ENCODE measurements around the gene IL1RAPL2. TPM values are rescaled to one million over a fixed set of nuclear protein-coding genes. Genes with fewer than 3 reads are reported as not detected.

Gene IL1RAPL2
- polyA plus RNA-seq, 3 donors = not detected

DNA sequence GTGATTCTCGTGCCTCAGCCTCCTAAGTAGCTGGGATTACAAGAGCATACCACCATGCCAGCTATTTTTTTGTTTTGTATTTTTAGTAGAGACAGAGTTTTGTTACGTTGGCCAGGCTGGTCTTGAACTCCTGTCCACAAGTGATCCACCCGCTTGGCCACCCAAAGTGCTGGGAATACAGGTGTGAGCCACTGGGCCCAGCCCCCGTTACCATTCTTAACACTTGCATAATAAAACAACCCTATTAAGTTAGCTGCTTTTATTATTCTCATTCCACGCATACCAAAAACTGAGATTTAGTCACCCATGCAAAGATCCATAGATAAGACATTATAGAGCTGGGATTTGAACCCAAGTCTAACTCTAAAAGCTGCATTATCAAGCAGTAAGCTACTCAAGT, 660.5 kb downstream of the IL1RAPL2 start:
- Histone ChIP-seq H3K4me2 (replicated peaks; ENCODE audit: extremely low read depth, low read length, poor library complexity, severe bottlenecking) (no peak overlapping the region), H4K20me1 (ENCODE audit: insufficient read depth, low read length) (no peaks in the 10 kb centered on the region), H2AFZ (ENCODE audit: insufficient read depth, low read depth, low read length, poor library complexity, severe bottlenecking) (no peak overlapping the region), H3K79me2 (ENCODE audit: insufficient read depth, low read length) (no peaks in the 10 kb centered on the region), H3K4me3 (replicated peaks in 1 of 3; ENCODE audit: low read depth in 2 of 3, low read length in 3 of 3) (no peak overlapping the region), H3K27ac (ENCODE audit: low read depth in 1 of 2, low read length in 2 of 2) (no peak overlapping the region), H3K27me3 (ENCODE audit: control insufficient read depth in 2 of 2, insufficient read depth in 2 of 2, low read length in 2 of 2) (no peaks in the 10 kb centered on the region), H3K9ac (ENCODE audit: insufficient read depth, low read length, poor library complexity, severe bottlenecking) (no peak overlapping the region), H3K4me1 (ENCODE audit: control insufficient read depth in 1 of 2, insufficient read depth in 2 of 2, low read length in 2 of 2) (no peaks in the 10 kb centered on the region), H3K9me3 (replicated peaks in 1 of 2; ENCODE audit: control insufficient read depth in 1 of 2, insufficient read depth in 1 of 2, low read length in 2 of 2) (no peaks in the 10 kb centered on the region), H3K36me3 (replicated peaks in 1 of 2; ENCODE audit: control insufficient read depth in 1 of 2, insufficient read depth in 2 of 2, low read length in 2 of 2) (no peaks in the 10 kb centered on the region)
- no CpG with 5 or more reads among the region's 5 CpGs for WGBS (ENCODE audit: insufficient coverage)
- no peaks in the 10 kb centered on the region for H3K4me1 Mint-ChIP-seq
- H3K36me3 Mint-ChIP-seq = no peaks in the 10 kb centered on the region
- H3K27ac Mint-ChIP-seq = no peak overlapping the region
- no peaks in the 10 kb centered on the region for H3K9me3 Mint-ChIP-seq
- intact Hi-C loops (cut with micrococcal nuclease) = no loop called here
- H3K4me3 Mint-ChIP-seq = no peak overlapping the region
- peaks cover 0 to 4% (median 0%) of the 10 kb centered on the region in 3 donors for H3K27me3 Mint-ChIP-seq (ENCODE audit: low read depth in 3 of 3)
- DNase-seq = no peak
- TF ChIP-seq, protein P1, sequence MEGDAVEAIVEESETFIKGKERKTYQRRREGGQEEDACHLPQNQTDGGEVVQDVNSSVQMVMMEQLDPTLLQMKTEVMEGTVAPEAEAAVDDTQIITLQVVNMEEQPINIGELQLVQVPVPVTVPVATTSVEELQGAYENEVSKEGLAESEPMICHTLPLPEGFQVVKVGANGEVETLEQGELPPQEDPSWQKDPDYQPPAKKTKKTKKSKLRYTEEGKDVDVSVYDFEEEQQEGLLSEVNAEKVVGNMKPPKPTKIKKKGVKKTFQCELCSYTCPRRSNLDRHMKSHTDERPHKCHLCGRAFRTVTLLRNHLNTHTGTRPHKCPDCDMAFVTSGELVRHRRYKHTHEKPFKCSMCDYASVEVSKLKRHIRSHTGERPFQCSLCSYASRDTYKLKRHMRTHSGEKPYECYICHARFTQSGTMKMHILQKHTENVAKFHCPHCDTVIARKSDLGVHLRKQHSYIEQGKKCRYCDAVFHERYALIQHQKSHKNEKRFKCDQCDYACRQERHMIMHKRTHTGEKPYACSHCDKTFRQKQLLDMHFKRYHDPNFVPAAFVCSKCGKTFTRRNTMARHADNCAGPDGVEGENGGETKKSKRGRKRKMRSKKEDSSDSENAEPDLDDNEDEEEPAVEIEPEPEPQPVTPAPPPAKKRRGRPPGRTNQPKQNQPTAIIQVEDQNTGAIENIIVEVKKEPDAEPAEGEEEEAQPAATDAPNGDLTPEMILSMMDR (IDR thresholded peaks at IDR 0.05) = no peak

DNA sequence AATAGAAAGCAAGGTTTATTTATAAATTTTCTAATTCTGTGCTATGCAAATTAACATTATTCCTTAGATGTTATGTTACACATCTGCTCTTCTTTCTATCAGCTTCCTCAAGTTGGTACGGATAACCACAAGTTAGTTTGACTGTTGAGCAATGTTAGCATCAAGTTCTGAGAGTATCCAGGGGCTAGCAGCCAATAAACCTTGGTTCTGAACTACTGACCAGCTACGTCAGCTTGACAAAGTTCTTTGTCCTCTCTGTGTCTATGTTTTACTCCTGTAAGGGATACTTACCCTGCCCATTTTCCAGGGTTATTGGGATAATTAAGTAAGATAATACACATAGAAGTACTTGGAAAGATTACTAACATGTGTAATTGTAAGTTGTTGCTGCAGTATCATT, 662.6 kb downstream of the IL1RAPL2 start:
- TF ChIP-seq, protein P1 (IDR thresholded peaks at IDR 0.05) = no peak
- no peak overlapping the region for H3K4me3 Mint-ChIP-seq
- no peaks in the 10 kb centered on the region for H3K79me2 ChIP-seq (ENCODE audit: insufficient read depth, low read length)
- no peaks in the 10 kb centered on the region for H3K4me1 Mint-ChIP-seq
- DNase-seq = no peak
- H4K20me1 ChIP-seq (ENCODE audit: insufficient read depth, low read length) = no peaks in the 10 kb centered on the region
- no CpG with 5 or more reads among the region's 2 CpGs for WGBS (ENCODE audit: insufficient coverage)
- no peak overlapping the region for H3K4me3 ChIP-seq (replicated peaks in 1 of 3; ENCODE audit: low read depth in 2 of 3, low read length in 3 of 3)
- H3K4me2 ChIP-seq (replicated peaks; ENCODE audit: extremely low read depth, low read length, poor library complexity, severe bottlenecking) = no peak overlapping the region
- no peaks in the 10 kb centered on the region for H3K4me1 ChIP-seq (ENCODE audit: control insufficient read depth in 1 of 2, insufficient read depth in 2 of 2, low read length in 2 of 2)
- H3K27ac ChIP-seq (ENCODE audit: low read depth in 1 of 2, low read length in 2 of 2) = no peak overlapping the region
- H3K36me3 ChIP-seq (replicated peaks in 1 of 2; ENCODE audit: control insufficient read depth in 1 of 2, insufficient read depth in 2 of 2, low read length in 2 of 2) = no peaks in the 10 kb centered on the region
- H3K36me3 Mint-ChIP-seq = no peaks in the 10 kb centered on the region
- no peak overlapping the region for H2AFZ ChIP-seq (ENCODE audit: insufficient read depth, low read depth, low read length, poor library complexity, severe bottlenecking)
- intact Hi-C loops (cut with micrococcal nuclease) = no loop called here
- no peaks in the 10 kb centered on the region for H3K27me3 ChIP-seq (ENCODE audit: control insufficient read depth in 2 of 2, insufficient read depth in 2 of 2, low read length in 2 of 2)
- no peaks in the 10 kb centered on the region for H3K9me3 ChIP-seq (replicated peaks in 1 of 2; ENCODE audit: control insufficient read depth in 1 of 2, insufficient read depth in 1 of 2, low read length in 2 of 2)
- peaks cover 0 to 4% (median 0%) of the 10 kb centered on the region in 3 donors for H3K27me3 Mint-ChIP-seq (ENCODE audit: low read depth in 3 of 3)
- peaks cover 0 to 2% (median 0%) of the 10 kb centered on the region in 7 donors for H3K9me3 Mint-ChIP-seq
- H3K27ac Mint-ChIP-seq = no peak overlapping the region
- no peak overlapping the region for H3K9ac ChIP-seq (ENCODE audit: insufficient read depth, low read length, poor library complexity, severe bottlenecking)
